Smooth muscle cell of bladder (primary cell): ENCODE measurements around the gene RPS4Y1. TPM values are rescaled to one million over a fixed set of nuclear protein-coding genes. Genes with fewer than 3 reads are reported as not detected.

Source experiments
- total RNA-seq: library from RNA; depleted of rRNA; stranded (reverse); fragments of >200 nt; gene quantifications from 2 replicates; pipeline ENCODE4 v1.2.3, GENCODE V29; 2014

RPS4Y1 gene
- 0.14 and 440 TPM in 2 replicates for total RNA-seq

GRCh38 chrY:2841471-2841893, at the start of gene RPS4Y1:
TSS of gene RPS4Y1 (plus strand) at chrY:2841602. CDS start at chrY:2841625, 23 bp downstream.

Other genes starting within 250 kb of the RPS4Y1 start
- gene SRY, start 53.9 kb upstream of the RPS4Y1 start, total RNA-seq, result not detected in 2 replicates
- gene ZFY, start 93.8 kb downstream of the RPS4Y1 start, total RNA-seq, result 15.6 TPM in 1 of 2 replicates, not detected in the other